CD4-positive, alpha-beta T cell (primary cell): ENCODE data around the gene SCGB1D1. TPM values are rescaled to one million over a fixed set of nuclear protein-coding genes. Genes with fewer than 3 reads are reported as not detected.

Experiments
- ATAC-seq: fragments of 200-7000 bp; cut with Tn5 transposase; one replicate; pipeline ENCODE4 v1.10.0; 2022; ENCODE audit warnings: mild to moderate bottlenecking; ENCODE audit not compliant: poor library complexity
- CTCF ChIA-PET: fragments of 350-600 bp; sonication (Branson Sonifier 250); formaldehyde crosslinking; loops from one replicate; lab custom pipeline; 2021; ENCODE audit warnings: antibody characterized with exemption, inconsistent platforms; lab: Charles Lee
- POLR2A ChIA-PET: fragments of 350-600 bp; sonication (Branson Sonifier 250); formaldehyde crosslinking; loops from one replicate; lab custom pipeline; 2021; ENCODE audit warnings: antibody characterized with exemption, inconsistent platforms; lab: Charles Lee
- DNase-seq, 14 experiments: peaks; one replicate each; pipeline ENCODE4 v3.0.0-alpha.2; 2013 to 2020; ENCODE audit warnings: mixed read lengths in 2 of 14
- H3K27ac ChIP-seq, 2 donors: one replicate each; pipeline versions ENCODE4 v1.5.1 to v1.7.0; 2013; ENCODE audit warnings: low read length in 2 of 2, low read depth in 1 of 2, mild to moderate bottlenecking in 1 of 2
- H3K27me3 ChIP-seq, 2 experiments: 1 replicate in 1 of 2; 2 replicates in 1 of 2; pipeline versions ENCODE4 v1.6.1 to v1.7.0; 2013; ENCODE audit warnings: low read length in 2 of 2, control low read depth in 1 of 2, mild to moderate bottlenecking in 1 of 2, moderate library complexity in 1 of 2; ENCODE audit not compliant: insufficient read depth in 2 of 2, control insufficient read depth in 1 of 2
- H3K36me3 ChIP-seq: one replicate; pipeline ENCODE4 v1.6.1; 2013; ENCODE audit warnings: low read length, control low read depth; ENCODE audit not compliant: insufficient read depth
- H3K4me1 ChIP-seq: one replicate; pipeline ENCODE4 v1.6.1; 2013; ENCODE audit warnings: low read length, control low read depth; ENCODE audit not compliant: insufficient read depth
- H3K4me3 ChIP-seq: one replicate; pipeline ENCODE4 v1.5.1; 2013; ENCODE audit warnings: mild to moderate bottlenecking, low read length, moderate library complexity
- H3K9me3 ChIP-seq, 2 experiments: 1 replicate in 1 of 2; 2 replicates in 1 of 2; pipeline versions ENCODE4 v1.6.1 to v1.7.0; 2013; ENCODE audit warnings: low read length in 2 of 2, mild to moderate bottlenecking in 2 of 2, control low read depth in 1 of 2, moderate library complexity in 1 of 2; ENCODE audit not compliant: control insufficient read depth in 1 of 2, insufficient read depth in 1 of 2
- H3K27ac Mint-ChIP-seq: one replicate; pipeline ENCODE4 v1.8.0; 2020; ENCODE audit warnings: mixed read lengths
- H3K27me3 Mint-ChIP-seq: one replicate; pipeline ENCODE4 v1.8.0; 2021; ENCODE audit warnings: mixed read lengths
- H3K36me3 Mint-ChIP-seq: one replicate; pipeline ENCODE4 v1.8.0; 2021; ENCODE audit warnings: low read depth, mixed read lengths
- H3K4me1 Mint-ChIP-seq: one replicate; pipeline ENCODE4 v1.8.0; 2021; ENCODE audit warnings: low read depth, mixed read lengths
- H3K4me3 Mint-ChIP-seq: one replicate; pipeline ENCODE4 v1.8.0; 2020; ENCODE audit warnings: mild to moderate bottlenecking, mixed read lengths
- H3K9me3 Mint-ChIP-seq: one replicate; pipeline ENCODE4 v1.8.0; 2020; ENCODE audit warnings: mixed read lengths
- CTCF ChIP-seq: fragments of 200-600 bp; IDR thresholded peaks from one replicate; pipeline ENCODE4 v1.8.0; 2022; ENCODE audit warnings: antibody characterized with exemption, mild to moderate bottlenecking
- intact Hi-C, 2 experiments: fragments of 100-400 bp; cut with DNase I in 1 of 2; cut with micrococcal nuclease in 1 of 2; formaldehyde crosslinking; loops; one replicate each; pipeline versions ENCODE4 v1.15.1 to v1.9.0; 2023 to 2025; cut with DNase I, micrococcal nuclease
- total RNA-seq, 174 experiments: library from RNA in 2 of 174; stranded (reverse) in 2 of 174; gene quantifications; one replicate each; pipeline ENCODE4 v1.2.3 and lab custom pipeline; 2021 to 2026

The SCGB1D1 gene
- total RNA-seq, 2 experiments from 2014 or later, result not detected

GRCh38 chr11:62233730-62234129 is 43.7 kb downstream of the SCGB1D1 start:
- ATAC-seq, result no peak
- no peaks in the 10 kb centered on the region for H3K4me1 Mint-ChIP-seq
- TF ChIP-seq CTCF, result no peak
- H3K27ac Mint-ChIP-seq, result no peak overlapping the region
- no peaks in the 10 kb centered on the region for H3K9me3 ChIP-seq
- no peak overlapping the region for H3K4me3 Mint-ChIP-seq
- no peak overlapping the region for H3K4me3 ChIP-seq
- peaks cover 59% of the 10 kb centered on the region for H3K27me3 Mint-ChIP-seq
- POLR2A ChIA-PET, result no interaction called here
- H3K4me1 ChIP-seq, result no peaks in the 10 kb centered on the region
- no peaks in the 10 kb centered on the region for H3K36me3 ChIP-seq
- H3K36me3 Mint-ChIP-seq, result no peaks in the 10 kb centered on the region
- intact Hi-C loops, result no loop called here
- peaks cover 5 to 26% of the 10 kb centered on the region in 2 experiments for H3K27me3 ChIP-seq
- DNase-seq, result no peak
- H3K9me3 Mint-ChIP-seq, result no peaks in the 10 kb centered on the region
- no peak overlapping the region for H3K27ac ChIP-seq
- CTCF ChIA-PET, result no interaction called here

- H3K9me3 Mint-ChIP-seq, result no peaks in the 10 kb centered on the region
- no peaks in the 10 kb centered on the region for H3K36me3 Mint-ChIP-seq
- no peaks in the 10 kb centered on the region for H3K36me3 ChIP-seq
- intact Hi-C loops, result no loop called here
- H3K9me3 ChIP-seq, result no peaks in the 10 kb centered on the region
- no peak overlapping the region for H3K4me3 Mint-ChIP-seq
- H3K27ac Mint-ChIP-seq, result no peak overlapping the region
- ATAC-seq, result no peak
- POLR2A ChIA-PET, result no interaction called here
- CTCF ChIA-PET, result no interaction called here
- no peaks in the 10 kb centered on the region for H3K4me1 ChIP-seq
- peaks cover 5 to 23% of the 10 kb centered on the region in 2 experiments for H3K27me3 ChIP-seq
- peaks cover 65% of the 10 kb centered on the region for H3K27me3 Mint-ChIP-seq
- no peaks in the 10 kb centered on the region for H3K4me1 Mint-ChIP-seq
- no peak for DNase-seq
- H3K27ac ChIP-seq, result no peak overlapping the region
- no peak for TF ChIP-seq CTCF
- no peak overlapping the region for H3K4me3 ChIP-seq
Observed at GRCh38 chr11:62236187-62236586, 46.2 kb downstream of the SCGB1D1 start.

- Mint-ChIP-seq H3K9me3 (no peaks in the 10 kb centered on the region), H3K4me1 (no peaks in the 10 kb centered on the region), H3K27ac (no peak overlapping the region), H3K36me3 (no peaks in the 10 kb centered on the region), H3K27me3 (peaks cover 57% of the 10 kb centered on the region), H3K4me3 (no peak overlapping the region)
- no peak for ATAC-seq
- ChIA-PET POLR2A (no interaction called here), CTCF (no interaction called here)
- peaks cover 0 to 3% of the 10 kb centered on the region in 2 experiments for H3K9me3 ChIP-seq
- no peaks in the 10 kb centered on the region for H3K4me1 ChIP-seq
- no peak for DNase-seq
- TF ChIP-seq CTCF, result no peak
- no peak overlapping the region for H3K4me3 ChIP-seq
- H3K27me3 ChIP-seq, result peaks cover 5 to 30% of the 10 kb centered on the region in 2 experiments
- intact Hi-C loops, result no loop called here
- no peaks in the 10 kb centered on the region for H3K36me3 ChIP-seq
- H3K27ac ChIP-seq, result no peak overlapping the region
Observed at GRCh38 chr11:62237499-62237898, 47.5 kb downstream of the SCGB1D1 start.
